M059J (cell line): ENCODE measurements around the gene OR52R1. TPM values are rescaled to one million over a fixed set of nuclear protein-coding genes. Genes with fewer than 3 reads are reported as not detected.

ENCODE experiments used
- total RNA-seq: library from RNA; depleted of rRNA; stranded (reverse); fragments of >200 nt; shearing (Covaris generic); gene quantifications from 2 replicates; pipeline ENCODE4 v1.2.3, GENCODE V29; 2014; rRNA removed

OR52R1 gene
- total RNA-seq, 1 experiment from 2014 or later: not detected

Other genes with a start within 250 kb of the OR52R1 start
- gene OR52I2, start 222.6 kb downstream of the OR52R1 start, total RNA-seq: not detected in 2 replicates
- not detected in 2 replicates for gene OR52I1, start 210.3 kb downstream of the OR52R1 start, total RNA-seq
- 15.3 and 16.3 TPM in 2 replicates for gene TRIM68, start 196.1 kb downstream of the OR52R1 start, total RNA-seq
- not detected in 2 replicates for gene OR51D1, start 166.9 kb downstream of the OR52R1 start, total RNA-seq
- not detected in 2 replicates for gene OR51E1, start 160.4 kb downstream of the OR52R1 start, total RNA-seq
- gene OR51E2, start 106.5 kb downstream of the OR52R1 start, total RNA-seq: not detected in 2 replicates
- not detected in 2 replicates for gene MMP26, start 99.6 kb downstream of the OR52R1 start, total RNA-seq
- gene OR51F1, start 34.4 kb downstream of the OR52R1 start, total RNA-seq: not detected in 2 replicates
- not detected in 2 replicates for gene OR51F2, start 16.9 kb upstream of the OR52R1 start, total RNA-seq
- gene OR51S1, start 44.8 kb upstream of the OR52R1 start, total RNA-seq: not detected in 2 replicates
- not detected in 2 replicates for gene OR51T1, start 77.5 kb upstream of the OR52R1 start, total RNA-seq
- not detected in 2 replicates for gene OR51A7, start 99.4 kb upstream of the OR52R1 start, total RNA-seq
- gene OR51G2, start 115.0 kb upstream of the OR52R1 start, total RNA-seq: not detected in 2 replicates
- not detected in 2 replicates for gene OR51G1, start 120.0 kb upstream of the OR52R1 start, total RNA-seq
- gene OR51A4, start 143.2 kb upstream of the OR52R1 start, total RNA-seq: not detected in 2 replicates
- gene OR51A2, start 151.3 kb upstream of the OR52R1 start, total RNA-seq: not detected in 2 replicates
- not detected in 2 replicates for gene OR51L1, start 190.5 kb upstream of the OR52R1 start, total RNA-seq
- gene OR52J3, start 242.1 kb upstream of the OR52R1 start, total RNA-seq: not detected in 2 replicates